Hepatocyte (in vitro differentiated cells): ENCODE measurements around the gene ADAM12.

Experiments used
- CTCF ChIP-seq: fragments of 200-600 bp; sonication (generic); IDR thresholded peaks from 2 replicates; pipeline ENCODE4 v1.5.1; 2016; ENCODE audit warnings: antibody characterized with exemption, mild to moderate bottlenecking; ENCODE audit not compliant: poor library complexity
- EZH2 ChIP-seq: fragments of 200-600 bp; sonication (generic); IDR thresholded peaks from 2 replicates; pipeline ENCODE4 v1.6.1; 2016; ENCODE audit warnings: antibody characterized with exemption, mild to moderate bottlenecking, borderline replicate concordance
- EZH2phosphoT487 ChIP-seq: fragments of 200-600 bp; sonication (generic); IDR thresholded peaks from one replicate; pipeline ENCODE4 v1.6.1; 2018; ENCODE audit warnings: antibody characterized with exemption, mild to moderate bottlenecking, low read depth, moderate library complexity; ENCODE audit not compliant: unreplicated experiment, severe bottlenecking

- no peak for TF ChIP-seq CTCF
- no peak for TF ChIP-seq EZH2
- no peak for TF ChIP-seq EZH2phosphoT487
These were observed 178.1 kb downstream of the ADAM12 start for GRCh38 chr10:126210051-126210651.
